GM12892 (cell line): ENCODE data around the gene PARS2.

ENCODE experiments used
- POLR2A ChIP-seq: IDR thresholded peaks from 2 replicates; pipeline ENCODE4 v1.6.1; 2011; ENCODE audit warnings: low read depth, low read length, control low read depth
- POLR2AphosphoS5 ChIP-seq: IDR thresholded peaks from 2 replicates; pipeline ENCODE4 v1.6.1; 2011; ENCODE audit warnings: low read depth, low read length, control low read depth

DNA sequence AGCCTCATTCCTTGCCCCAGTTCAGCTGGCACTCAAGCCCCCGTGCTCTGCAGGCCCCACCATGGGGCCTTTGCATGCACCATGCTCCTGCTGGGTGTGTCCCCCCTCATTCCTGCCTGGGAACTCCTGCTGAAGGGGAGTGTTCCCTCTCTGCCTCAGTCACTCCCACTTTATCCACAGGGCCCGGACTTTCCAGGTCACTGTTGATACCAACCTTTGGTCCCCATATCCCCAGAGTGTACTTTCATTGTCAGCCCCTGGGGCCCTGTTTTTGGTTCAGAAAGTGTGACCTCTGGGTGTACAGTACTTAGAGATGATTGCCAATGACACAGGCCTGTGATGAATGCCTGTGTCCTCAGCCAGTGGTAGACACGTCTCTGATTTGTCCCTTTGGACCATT is 33.9 kb upstream of the PARS2 start:
- no peak for TF ChIP-seq POLR2A
- no peak for TF ChIP-seq POLR2AphosphoS5
